HFFc6 (cell line): ENCODE measurements around the gene ITPR3. TPM values are rescaled to one million over a fixed set of nuclear protein-coding genes. Genes with fewer than 3 reads are reported as not detected.
A peak's percentile ranks its signal among the peaks of the same experiment; 100 is the strongest.

Source experiments
- DNase-seq: peaks from one replicate; pipeline ENCODE4 v3.0.0-alpha.2; 2018
- H3K27ac Mint-ChIP-seq: 2 replicates; pipeline ENCODE4 v1.8.0; 2020; ENCODE audit warnings: mild to moderate bottlenecking, mixed read lengths
- H3K27me3 Mint-ChIP-seq: 2 replicates; pipeline ENCODE4 v1.8.0; 2021; ENCODE audit warnings: mild to moderate bottlenecking, moderate library complexity, mixed read lengths; ENCODE audit not compliant: insufficient read depth
- H3K36me3 Mint-ChIP-seq: 2 replicates; pipeline ENCODE4 v1.8.0; 2021; ENCODE audit warnings: low read depth, mixed read lengths
- H3K4me1 Mint-ChIP-seq: 2 replicates; pipeline ENCODE4 v1.8.0; 2020; ENCODE audit warnings: low read depth, mixed read lengths
- H3K4me3 Mint-ChIP-seq: 2 replicates; pipeline ENCODE4 v1.8.0; 2020; ENCODE audit warnings: mild to moderate bottlenecking, moderate library complexity, mixed read lengths
- H3K9me3 Mint-ChIP-seq: 2 replicates; pipeline ENCODE4 v1.8.0; 2020; ENCODE audit warnings: mild to moderate bottlenecking, mixed read lengths
- long read RNA-seq: library from polyadenylated mRNA; unstranded; transcript quantifications from one replicate; pipeline ENCODE4 v2.0.0, GENCODE V29; 2019
- total RNA-seq, 6 experiments: library from RNA; stranded (reverse); fragmentation: NEBNext Ultra II Directional; extraction: Animal tissue kit (Norgen Biotek cat#: 25700); gene quantifications; 2 replicates in 1 of 6; 3 replicates in 5 of 6; pipeline ENCODE4 v1.2.3, GENCODE V29; 2021
- TF ChIP-seq, protein P1 (sequence below): fragments of 200-600 bp; sonication (generic); IDR thresholded peaks from 2 replicates; pipeline ENCODE4 v1.5.0; 2021; ENCODE audit warnings: antibody characterized with exemption, mild to moderate bottlenecking

Gene ITPR3
- 10 to 100 TPM; 20.2 to 30.3 (median 26.9) TPM for total RNA-seq
- long read RNA-seq, partial matches to known transcripts = 8 of 10 reads
- long read RNA-seq, other reads (novel, unspliced or antisense) = 2 of 10 reads

DNA sequence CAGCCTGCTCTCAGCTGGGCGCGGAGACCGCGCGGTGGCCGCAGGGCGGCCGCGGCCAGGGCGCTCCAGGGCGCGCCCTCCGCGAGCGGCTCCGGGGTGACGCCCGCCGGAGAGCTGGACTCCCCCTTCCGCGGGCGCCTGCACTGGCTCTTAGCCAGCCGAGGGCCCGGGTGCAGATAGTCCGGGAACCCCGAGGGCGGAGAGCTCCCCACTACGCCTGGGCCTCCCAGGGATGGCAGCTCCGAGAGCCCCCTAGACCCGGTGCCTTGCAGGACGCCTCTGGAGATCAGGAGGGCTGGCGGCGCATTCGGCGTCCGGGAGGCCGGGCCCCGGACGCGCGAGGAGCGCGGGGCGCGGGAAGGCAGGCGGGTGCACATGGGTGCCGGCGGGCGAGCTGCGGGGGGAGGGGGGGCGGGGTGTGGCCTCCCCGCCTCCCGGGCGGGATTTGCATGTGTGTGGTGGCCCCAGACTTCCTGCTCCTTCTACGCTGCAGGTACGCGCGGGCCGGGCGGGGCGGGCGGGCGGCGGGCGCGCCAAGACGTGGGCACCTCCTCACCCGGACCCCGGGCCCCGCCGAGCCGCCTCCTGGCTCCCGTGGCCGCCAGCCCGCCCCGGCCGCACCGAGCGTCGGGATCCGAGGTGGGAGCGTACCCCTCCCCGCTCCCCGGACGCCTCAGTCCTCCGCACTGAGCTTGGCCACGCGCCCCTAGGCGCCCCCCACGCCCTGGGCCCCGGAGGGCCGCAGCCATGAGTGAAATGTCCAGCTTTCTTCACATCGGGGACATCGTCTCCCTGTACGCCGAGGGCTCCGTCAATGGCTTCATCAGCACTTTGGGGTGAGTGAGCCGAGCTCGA is at the start of gene ITPR3:
Gene ITPR3 (plus strand): TSS at position 467 of the 855 bp plus-strand sequence. CDS start 281 bp downstream, at position 748.
- peaks cover 14% of the 10 kb centered on the region; the same call in 1 of the 2 replicates for H3K36me3 Mint-ChIP-seq
- DNase-seq = peak; percentile 37
- peak within 1 kb of the TSS; percentile 92 for H3K27ac Mint-ChIP-seq
- no peaks in the 10 kb centered on the region for H3K9me3 Mint-ChIP-seq
- H3K4me1 Mint-ChIP-seq = peaks cover 56% of the 10 kb centered on the region
- H3K27me3 Mint-ChIP-seq = no peaks in the 10 kb centered on the region; the same call in 1 of the 2 replicates
- peak within 1 kb of the TSS; percentile 94 for H3K4me3 Mint-ChIP-seq
- TF ChIP-seq, protein P1, sequence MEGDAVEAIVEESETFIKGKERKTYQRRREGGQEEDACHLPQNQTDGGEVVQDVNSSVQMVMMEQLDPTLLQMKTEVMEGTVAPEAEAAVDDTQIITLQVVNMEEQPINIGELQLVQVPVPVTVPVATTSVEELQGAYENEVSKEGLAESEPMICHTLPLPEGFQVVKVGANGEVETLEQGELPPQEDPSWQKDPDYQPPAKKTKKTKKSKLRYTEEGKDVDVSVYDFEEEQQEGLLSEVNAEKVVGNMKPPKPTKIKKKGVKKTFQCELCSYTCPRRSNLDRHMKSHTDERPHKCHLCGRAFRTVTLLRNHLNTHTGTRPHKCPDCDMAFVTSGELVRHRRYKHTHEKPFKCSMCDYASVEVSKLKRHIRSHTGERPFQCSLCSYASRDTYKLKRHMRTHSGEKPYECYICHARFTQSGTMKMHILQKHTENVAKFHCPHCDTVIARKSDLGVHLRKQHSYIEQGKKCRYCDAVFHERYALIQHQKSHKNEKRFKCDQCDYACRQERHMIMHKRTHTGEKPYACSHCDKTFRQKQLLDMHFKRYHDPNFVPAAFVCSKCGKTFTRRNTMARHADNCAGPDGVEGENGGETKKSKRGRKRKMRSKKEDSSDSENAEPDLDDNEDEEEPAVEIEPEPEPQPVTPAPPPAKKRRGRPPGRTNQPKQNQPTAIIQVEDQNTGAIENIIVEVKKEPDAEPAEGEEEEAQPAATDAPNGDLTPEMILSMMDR = no peak

- Mint-ChIP-seq H3K27ac (peak overlapping the region; percentile 71), H3K36me3 (peaks cover 29% of the 10 kb centered on the region; the same call in 1 of the 2 replicates), H3K27me3 (peaks cover 2% of the 10 kb centered on the region), H3K4me1 (peaks cover 26% of the 10 kb centered on the region), H3K9me3 (no peaks in the 10 kb centered on the region), H3K4me3 (peak overlapping the region; percentile 91)
- TF ChIP-seq, protein P1 = no peak
- DNase-seq = no peak
Measured at GRCh38 chr6:33571637-33572316, 49.3 kb upstream of the ITPR3 start.

DNA sequence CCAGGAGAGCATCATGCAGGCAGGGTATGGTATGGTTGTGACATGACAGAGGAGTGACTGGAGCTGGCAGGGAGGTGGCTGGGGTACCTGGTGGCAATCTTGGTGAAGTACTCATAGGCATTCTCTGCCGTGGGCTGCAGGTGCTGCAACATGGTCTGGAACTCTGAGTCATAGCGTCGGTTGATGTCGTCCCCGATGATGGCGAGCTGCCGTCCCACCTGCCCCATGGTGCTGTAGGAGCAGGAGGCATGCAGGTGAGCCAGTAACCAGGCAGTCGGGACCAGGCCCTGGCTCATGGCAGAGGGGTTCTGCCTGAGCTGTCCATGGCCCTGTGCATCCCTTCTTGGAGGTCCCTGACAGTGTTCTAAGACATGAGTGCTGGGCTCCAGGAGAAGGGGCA is 45.9 kb upstream of the ITPR3 start:
- no peak for DNase-seq
- no peak overlapping the region for H3K27ac Mint-ChIP-seq
- TF ChIP-seq, protein P1 = no peak
- H3K4me1 Mint-ChIP-seq = peaks cover 36% of the 10 kb centered on the region
- no peaks in the 10 kb centered on the region for H3K9me3 Mint-ChIP-seq
- no peak overlapping the region for H3K4me3 Mint-ChIP-seq
- peaks cover 26% of the 10 kb centered on the region for H3K36me3 Mint-ChIP-seq
- no peaks in the 10 kb centered on the region; the same call in none of the 2 replicates for H3K27me3 Mint-ChIP-seq

GRCh38 chr6:33576668-33577067 is 44.5 kb upstream of the ITPR3 start:
- H3K9me3 Mint-ChIP-seq = no peaks in the 10 kb centered on the region
- H3K4me1 Mint-ChIP-seq = peaks cover 26% of the 10 kb centered on the region
- no peak overlapping the region for H3K27ac Mint-ChIP-seq
- no peaks in the 10 kb centered on the region; the same call in 1 of the 2 replicates for H3K27me3 Mint-ChIP-seq
- H3K4me3 Mint-ChIP-seq = no peak overlapping the region
- H3K36me3 Mint-ChIP-seq = peaks cover 26% of the 10 kb centered on the region
- DNase-seq = no peak
- TF ChIP-seq, protein P1 = no peak

DNA sequence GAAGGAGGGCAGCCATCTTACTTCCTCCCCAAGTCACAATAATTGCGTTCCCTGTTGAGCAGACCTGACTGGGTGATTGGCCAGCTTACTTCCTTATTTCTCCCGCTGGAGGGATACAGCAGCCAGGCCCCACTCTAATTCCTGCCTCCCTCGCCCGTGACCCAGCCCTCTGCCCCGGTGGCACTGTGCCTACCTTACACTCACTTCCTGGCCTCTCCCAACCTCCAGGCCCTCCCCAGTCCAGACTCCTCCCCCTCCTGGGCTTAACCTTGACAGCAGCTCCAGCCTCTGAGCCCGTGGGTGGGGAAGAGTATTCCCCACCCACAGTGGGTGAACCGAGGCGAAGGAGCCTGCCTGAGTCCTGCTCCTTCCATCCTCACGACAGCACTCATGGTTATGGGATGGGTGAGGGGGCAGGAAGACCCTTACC is 44.0 kb upstream of the ITPR3 start:
- H3K4me3 Mint-ChIP-seq = no peak overlapping the region
- no peaks in the 10 kb centered on the region for H3K9me3 Mint-ChIP-seq
- no peaks in the 10 kb centered on the region; the same call in 1 of the 2 replicates for H3K27me3 Mint-ChIP-seq
- TF ChIP-seq, protein P1 = no peak
- peaks cover 26% of the 10 kb centered on the region for H3K36me3 Mint-ChIP-seq
- H3K4me1 Mint-ChIP-seq = peaks cover 22% of the 10 kb centered on the region
- no peak for DNase-seq
- H3K27ac Mint-ChIP-seq = no peak overlapping the region
